ENCODE measurements around the gene SAYSD1. TPM values are rescaled to one million over a fixed set of nuclear protein-coding genes. Genes with fewer than 3 reads are reported as not detected.

The SAYSD1 gene
- total and polyA plus RNA-seq, 8 donors = 1.2 to 24.8 (median 7.7) TPM

GRCh38 chr6:39154705-39155104 is 39.7 kb upstream of the SAYSD1 start:
- DNase-seq = no peak
- intact Hi-C loops (cut with DNase I; ENCODE audit: low total_unique reads) = no loop called here
- Histone ChIP-seq H3K9me3 (peaks cover 0 to 8% (median 3%) of the 10 kb centered on the region in 4 donors), H3K4me1 (no peaks in the 10 kb centered on the region), H3K4me3 (no peak overlapping the region), H3K36me3 (no peaks in the 10 kb centered on the region), H3K27me3 (peaks cover 0 to 3% (median 0%) of the 10 kb centered on the region in 3 donors), H3K27ac (no peak overlapping the region)
- 72 to 93% (median 86%) methylated on average over 4 of the region's 4 CpGs for WGBS, 5 donors
- TF ChIP-seq EP300 (IDR thresholded peaks at IDR 0.05) (no peak), POLR2A (IDR thresholded peaks at IDR 0.05) (no peak), CTCF (IDR thresholded peaks at IDR 0.05) (no peak), POLR2AphosphoS5 (IDR thresholded peaks at IDR 0.05) (no peak)

DNA sequence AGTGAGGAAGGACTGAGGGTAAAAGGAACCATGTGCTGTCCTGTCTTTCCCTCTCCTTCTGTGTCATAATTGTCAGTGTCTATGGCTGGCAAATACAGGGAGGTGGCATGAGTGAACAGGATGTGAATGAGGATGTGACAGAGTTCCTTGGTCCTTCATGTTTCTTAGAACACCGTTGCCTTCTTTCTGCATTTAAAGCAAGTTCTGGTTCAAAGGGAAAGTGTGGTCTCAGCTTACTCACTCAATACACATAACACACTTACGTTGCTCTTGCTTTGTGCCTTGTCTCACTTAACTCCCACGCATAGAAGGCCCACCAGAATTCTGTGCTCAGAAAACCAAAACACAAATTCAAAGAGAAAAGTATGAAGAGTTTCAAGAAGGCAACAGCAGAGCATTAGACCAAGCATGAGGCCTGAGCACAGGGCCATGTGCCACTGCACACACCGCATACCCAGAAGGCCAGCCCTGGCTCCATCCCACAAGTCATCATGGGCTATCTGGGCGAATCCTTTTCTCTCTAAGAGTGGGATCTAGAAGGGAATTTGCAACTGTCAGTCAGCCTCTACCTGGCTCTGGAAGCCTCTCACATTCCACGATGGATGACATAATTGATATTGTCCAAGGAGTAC is 38.9 kb upstream of the SAYSD1 start:
- Histone ChIP-seq H3K4me3 (no peak overlapping the region), H3K9me3 (peaks cover 0 to under 1% (median 0%) of the 10 kb centered on the region in 4 donors), H3K4me1 (no peaks in the 10 kb centered on the region), H3K27ac (no peak overlapping the region), H3K27me3 (peaks cover 0 to 4% (median 0%) of the 10 kb centered on the region in 3 donors), H3K36me3 (no peaks in the 10 kb centered on the region)
- intact Hi-C loops (cut with DNase I; ENCODE audit: low total_unique reads) = no loop called here
- peak in 1 of 2 donors; percentile 11 for DNase-seq
- WGBS, 5 donors = 76 to 89% (median 86%) methylated on average over 6 of the region's 6 CpGs
- no peak for TF ChIP-seq CTCF (IDR thresholded peaks at IDR 0.05)

- Histone ChIP-seq H3K36me3 (no peaks in the 10 kb centered on the region), H3K9me3 (no peaks in the 10 kb centered on the region), H3K27me3 (peaks cover 0 to 16% (median 0%) of the 10 kb centered on the region in 3 donors), H3K4me1 (no peaks in the 10 kb centered on the region), H3K4me3 (no peak overlapping the region), H3K27ac (no peak overlapping the region)
- no peak for TF ChIP-seq POLR2A (IDR thresholded peaks at IDR 0.05)
- no peak for TF ChIP-seq CTCF (IDR thresholded peaks at IDR 0.05)
- no peak for TF ChIP-seq POLR2AphosphoS5 (IDR thresholded peaks at IDR 0.05)
- no peak for TF ChIP-seq EP300 (IDR thresholded peaks at IDR 0.05)
- intact Hi-C loops (cut with DNase I; ENCODE audit: low total_unique reads) = no loop called here
- DNase-seq = no peak
- 57 to 76% (median 72%) methylated on average over 5 of the region's 5 CpGs for WGBS, 5 donors
Observed at GRCh38 chr6:39152262-39152661, 37.3 kb upstream of the SAYSD1 start.

DNA sequence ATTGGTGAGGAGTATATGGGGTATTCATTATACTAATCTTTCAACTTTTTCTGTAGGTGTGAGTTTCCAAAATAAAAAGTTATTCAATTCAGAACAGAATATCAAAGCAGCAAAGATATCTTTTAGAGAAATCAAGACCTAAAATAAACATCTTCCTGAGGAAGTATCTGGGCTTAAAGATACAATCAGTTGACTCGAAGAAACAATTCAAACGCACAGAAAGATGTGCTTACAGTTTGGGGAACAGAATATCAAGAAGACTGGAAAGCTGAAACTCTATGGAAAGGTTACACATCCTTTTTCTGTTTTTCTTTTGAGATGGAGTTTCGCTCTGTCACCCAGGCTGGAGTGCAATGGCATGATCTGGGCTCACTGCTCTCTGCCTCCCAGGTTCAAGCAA is 36.2 kb upstream of the SAYSD1 start:
- no peak overlapping the region for H3K27ac ChIP-seq
- no peaks in the 10 kb centered on the region for H3K36me3 ChIP-seq
- no peak for DNase-seq
- intact Hi-C loops (cut with DNase I; ENCODE audit: low total_unique reads) = no loop called here
- H3K4me3 ChIP-seq = no peak overlapping the region
- peaks cover 0 to 16% (median 0%) of the 10 kb centered on the region in 3 donors for H3K27me3 ChIP-seq
- H3K9me3 ChIP-seq = no peaks in the 10 kb centered on the region
- 43 to 64% (median 61%) methylated on average over 3 of the region's 3 CpGs for WGBS, 5 donors
- no peaks in the 10 kb centered on the region for H3K4me1 ChIP-seq
- TF ChIP-seq CTCF (IDR thresholded peaks at IDR 0.05) (no peak), POLR2AphosphoS5 (IDR thresholded peaks at IDR 0.05) (no peak), EP300 (IDR thresholded peaks at IDR 0.05) (no peak)

Measured in stomach (tissue), 9 donors.